Natural killer cell (primary cell): ENCODE results near the gene COL19A1. TPM values are rescaled to one million over a fixed set of nuclear protein-coding genes. Genes with fewer than 3 reads are reported as not detected.

Source experiments
- ATAC-seq, 3 donors: fragments of 150-1000 bp in 2 of 3; fragments of 200-7000 bp in 1 of 3; cut with Tn5 transposase; 1 replicate in 1 of 3; 2 replicates in 2 of 3; pipeline ENCODE4 v1.10.0; 2021; ENCODE audit warnings: mild to moderate bottlenecking in 2 of 3, moderate library complexity in 2 of 3
- DNase-seq, 2 donors: peaks; one replicate each; pipeline versions ENCODE4 v3.0.0 to v3.0.0-alpha.2; 2013 to 2021; ENCODE audit warnings: mixed read lengths in 1 of 2
- H3K27ac ChIP-seq: one replicate; pipeline ENCODE4 v1.5.1; 2013; ENCODE audit warnings: mild to moderate bottlenecking, low read length
- H3K27me3 ChIP-seq: one replicate; pipeline ENCODE4 v1.6.1; 2013; ENCODE audit warnings: low read length; ENCODE audit not compliant: control insufficient read depth, insufficient read depth
- H3K36me3 ChIP-seq: one replicate; pipeline ENCODE4 v1.6.1; 2013; ENCODE audit warnings: low read length; ENCODE audit not compliant: control insufficient read depth, insufficient read depth
- H3K4me1 ChIP-seq: one replicate; pipeline ENCODE4 v1.6.1; 2013; ENCODE audit warnings: low read length; ENCODE audit not compliant: control insufficient read depth, insufficient read depth
- H3K4me3 ChIP-seq: one replicate; pipeline ENCODE4 v1.5.1; 2013; ENCODE audit warnings: low read length
- H3K9me3 ChIP-seq: one replicate; pipeline ENCODE4 v1.6.1; 2013; ENCODE audit warnings: low read length; ENCODE audit not compliant: control insufficient read depth, insufficient read depth
- H3K27ac Mint-ChIP-seq, 2 donors: one replicate each; pipeline ENCODE4 v1.8.0; 2022; ENCODE audit warnings: mild to moderate bottlenecking in 2 of 2, mixed read lengths in 2 of 2, moderate library complexity in 1 of 2
- H3K27me3 Mint-ChIP-seq, 2 donors: one replicate each; pipeline ENCODE4 v1.8.0; 2022; ENCODE audit warnings: low read depth in 2 of 2, mixed read lengths in 2 of 2
- H3K36me3 Mint-ChIP-seq: one replicate; pipeline ENCODE4 v1.8.0; 2022; ENCODE audit warnings: mixed read lengths
- H3K4me1 Mint-ChIP-seq, 2 donors: one replicate each; pipeline ENCODE4 v1.8.0; 2022; ENCODE audit warnings: mixed read lengths in 2 of 2
- H3K4me3 Mint-ChIP-seq: one replicate; pipeline ENCODE4 v1.8.0; 2022; ENCODE audit warnings: mild to moderate bottlenecking, moderate library complexity, mixed read lengths
- H3K9me3 Mint-ChIP-seq, 2 donors: one replicate each; pipeline ENCODE4 v1.8.0; 2022; ENCODE audit warnings: mixed read lengths in 2 of 2
- CTCF ChIP-seq: fragments of 200-600 bp; IDR thresholded peaks from one replicate; pipeline ENCODE4 v1.8.0; 2022; ENCODE audit warnings: antibody characterized with exemption
- WGBS: methylation state at CpG from one replicate; pipeline ENCODE4 v1.1.7; 2013; ENCODE audit warnings: missing lambda C conversion rate; ENCODE audit not compliant: insufficient coverage; 5-methylcytosine and 5-hydroxymethylcytosine counted together
- intact Hi-C: fragments of 100-400 bp; cut with micrococcal nuclease; formaldehyde crosslinking; loops from one replicate; pipeline ENCODE4 v1.14.2; 2022
- total RNA-seq, 4 donors: library from RNA; stranded (reverse); fragments of 120-200 nt in 1 of 4; gene quantifications; one replicate each; pipeline versions ENCODE4 v1.2.3 to v1.2.4, GENCODE V29; 2013 to 2022

COL19A1 gene
- total RNA-seq, 3 donors from 2014 or later (not counting 1 experiment from before 2014, with no cell fraction given), result 0.07 to 0.33 (median 0.18) TPM

- Histone ChIP-seq H3K4me1 (no peaks in the 10 kb centered on the region), H3K9me3 (no peaks in the 10 kb centered on the region), H3K27ac (no peak overlapping the region), H3K36me3 (no peaks in the 10 kb centered on the region), H3K4me3 (no peak overlapping the region), H3K27me3 (no peaks in the 10 kb centered on the region)
- Mint-ChIP-seq H3K27me3 (no peaks in the 10 kb centered on the region), H3K4me3 (no peak overlapping the region), H3K27ac (no peak overlapping the region), H3K9me3 (peaks cover 0 to 5% of the 10 kb centered on the region in 2 donors), H3K36me3 (no peaks in the 10 kb centered on the region), H3K4me1 (no peaks in the 10 kb centered on the region)
- ATAC-seq (no peak), DNase-seq (no peak)
- intact Hi-C loops, result no loop called here
- no peak for TF ChIP-seq CTCF
- 75% methylated on average over 1 of the region's 1 CpG for WGBS
Observed at GRCh38 chr6:69985180-69985579, 118.8 kb downstream of the COL19A1 start.

- no peaks in the 10 kb centered on the region for H3K36me3 Mint-ChIP-seq
- intact Hi-C loops, result no loop called here
- DNase-seq, result no peak
- Histone ChIP-seq H3K9me3 (no peaks in the 10 kb centered on the region), H3K36me3 (no peaks in the 10 kb centered on the region), H3K27ac (no peak overlapping the region), H3K4me1 (no peaks in the 10 kb centered on the region), H3K27me3 (no peaks in the 10 kb centered on the region), H3K4me3 (no peak overlapping the region)
- no peak overlapping the region for H3K27ac Mint-ChIP-seq
- 85% methylated on average over 1 of the region's 2 CpGs for WGBS
- H3K4me3 Mint-ChIP-seq, result no peak overlapping the region
- ATAC-seq, result no peak
- peaks cover 3 to 11% of the 10 kb centered on the region in 2 donors for H3K9me3 Mint-ChIP-seq
- no peak for TF ChIP-seq CTCF
- no peaks in the 10 kb centered on the region for H3K4me1 Mint-ChIP-seq
- H3K27me3 Mint-ChIP-seq, result no peaks in the 10 kb centered on the region
Observed at GRCh38 chr6:69987550-69987949, 121.2 kb downstream of the COL19A1 start.

- Mint-ChIP-seq H3K9me3 (peaks cover 6 to 12% of the 10 kb centered on the region in 2 donors), H3K27me3 (no peaks in the 10 kb centered on the region), H3K27ac (no peak overlapping the region), H3K4me3 (no peak overlapping the region), H3K4me1 (no peaks in the 10 kb centered on the region), H3K36me3 (no peaks in the 10 kb centered on the region)
- intact Hi-C loops, result no loop called here
- Histone ChIP-seq H3K27ac (no peak overlapping the region), H3K4me3 (no peak overlapping the region), H3K9me3 (no peaks in the 10 kb centered on the region), H3K4me1 (no peaks in the 10 kb centered on the region), H3K27me3 (no peaks in the 10 kb centered on the region), H3K36me3 (no peaks in the 10 kb centered on the region)
- TF ChIP-seq CTCF, result no peak
- 29% methylated on average over 2 of the region's 5 CpGs for WGBS
- DNase-seq (no peak), ATAC-seq (no peak)
Observed at GRCh38 chr6:69988458-69989126, 122.2 kb downstream of the COL19A1 start.

DNA sequence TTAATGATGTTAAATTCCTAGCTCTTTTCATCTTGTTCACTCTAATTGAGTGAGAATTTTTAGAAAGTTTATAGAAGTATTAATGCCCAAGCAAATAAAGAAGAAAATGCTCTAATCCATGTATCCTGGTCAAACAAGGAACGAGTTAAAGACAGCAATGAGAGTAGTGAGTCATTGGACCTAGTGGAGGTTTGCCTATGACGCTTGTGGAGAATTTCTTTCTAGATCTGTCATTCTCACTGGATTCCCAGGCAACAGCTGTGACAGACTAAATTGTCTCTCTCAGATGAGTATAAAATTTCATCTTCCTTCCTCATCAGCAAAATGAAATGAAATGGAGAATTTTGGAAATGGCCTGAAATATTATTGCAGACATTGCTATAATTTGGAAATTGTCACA lies 127.9 kb downstream of the COL19A1 start:
- H3K27me3 ChIP-seq, result no peaks in the 10 kb centered on the region
- Mint-ChIP-seq H3K9me3 (peaks cover 10 to 16% of the 10 kb centered on the region in 2 donors), H3K27me3 (no peaks in the 10 kb centered on the region), H3K4me1 (no peaks in the 10 kb centered on the region), H3K4me3 (no peak overlapping the region), H3K27ac (no peak overlapping the region), H3K36me3 (no peaks in the 10 kb centered on the region)
- H3K4me3 ChIP-seq, result no peak overlapping the region
- no peaks in the 10 kb centered on the region for H3K4me1 ChIP-seq
- ATAC-seq (no peak), DNase-seq (no peak)
- H3K27ac ChIP-seq, result no peak overlapping the region
- H3K9me3 ChIP-seq, result no peaks in the 10 kb centered on the region
- intact Hi-C loops, result no loop called here
- WGBS, result 64% methylated on average over 2 of the region's 2 CpGs
- H3K36me3 ChIP-seq, result no peaks in the 10 kb centered on the region
- TF ChIP-seq CTCF, result no peak
